ENCODE measurements around the gene SMC1B. TPM values are rescaled to one million over a fixed set of nuclear protein-coding genes. Genes with fewer than 3 reads are reported as not detected.

Gene SMC1B
- total and polyA plus RNA-seq, 4 donors = 0.08 to 0.14 (median 0.11) TPM; not detected in 1

GRCh38 chr22:45340323-45340722 lies 73.1 kb downstream of the SMC1B start:
- Histone ChIP-seq H3K27me3 (ENCODE audit: control insufficient read depth, insufficient read depth, low read length) (no peaks in the 10 kb centered on the region), H3K4me1 (ENCODE audit: control insufficient read depth, insufficient read depth, low read length) (peaks cover 21% of the 10 kb centered on the region), H3K36me3 (ENCODE audit: control insufficient read depth, insufficient read depth, low read length) (peaks cover 38% of the 10 kb centered on the region), H3K4me3 (ENCODE audit: low read depth, low read length) (no peak overlapping the region), H3K27ac (ENCODE audit: low read depth, low read length) (no peak overlapping the region), H3K9me3 (ENCODE audit: control insufficient read depth, insufficient read depth, low read length) (no peaks in the 10 kb centered on the region)
- no peak for DNase-seq (ENCODE audit: low read depth in 4 of 6, low spot score in 6 of 6)
- WGBS (ENCODE audit: insufficient coverage) = 86% methylated on average over 8 of the region's 8 CpGs

- DNase-seq (ENCODE audit: low read depth in 4 of 6, low spot score in 6 of 6) = peak in 1 of 6 donors; percentile 41
Observed at GRCh38 chr22:45338795-45339194, 74.6 kb downstream of the SMC1B start.

GRCh38 chr22:45337536-45337935 lies 75.9 kb downstream of the SMC1B start:
- Histone ChIP-seq H3K27ac (ENCODE audit: low read depth, low read length) (no peak overlapping the region), H3K27me3 (ENCODE audit: control insufficient read depth, insufficient read depth, low read length) (no peaks in the 10 kb centered on the region), H3K9me3 (ENCODE audit: control insufficient read depth, insufficient read depth, low read length) (no peaks in the 10 kb centered on the region), H3K4me3 (ENCODE audit: low read depth, low read length) (no peak overlapping the region), H3K4me1 (ENCODE audit: control insufficient read depth, insufficient read depth, low read length) (peaks cover 30% of the 10 kb centered on the region), H3K36me3 (ENCODE audit: control insufficient read depth, insufficient read depth, low read length) (peaks cover 43% of the 10 kb centered on the region)
- 94% methylated on average over 8 of the region's 9 CpGs for WGBS (ENCODE audit: insufficient coverage)
- no peak for DNase-seq (ENCODE audit: low read depth in 4 of 6, low spot score in 6 of 6)

More at GRCh38 chr22:45338795-45339194, 74.6 kb downstream of the SMC1B start:
- WGBS (ENCODE audit: insufficient coverage) = 62% methylated on average over 5 of the region's 7 CpGs
- Histone ChIP-seq H3K27ac (ENCODE audit: low read depth, low read length) (no peak overlapping the region), H3K36me3 (ENCODE audit: control insufficient read depth, insufficient read depth, low read length) (peaks cover 46% of the 10 kb centered on the region), H3K4me1 (ENCODE audit: control insufficient read depth, insufficient read depth, low read length) (peaks cover 30% of the 10 kb centered on the region), H3K9me3 (ENCODE audit: control insufficient read depth, insufficient read depth, low read length) (no peaks in the 10 kb centered on the region), H3K4me3 (ENCODE audit: low read depth, low read length) (no peak overlapping the region), H3K27me3 (ENCODE audit: control insufficient read depth, insufficient read depth, low read length) (no peaks in the 10 kb centered on the region)

GRCh38 chr22:45336971-45337431 lies 76.4 kb downstream of the SMC1B start:
- peaks cover 46% of the 10 kb centered on the region for H3K36me3 ChIP-seq (ENCODE audit: control insufficient read depth, insufficient read depth, low read length)
- H3K27ac ChIP-seq (ENCODE audit: low read depth, low read length) = no peak overlapping the region
- H3K4me3 ChIP-seq (ENCODE audit: low read depth, low read length) = no peak overlapping the region
- 11% methylated on average over 6 of the region's 18 CpGs for WGBS (ENCODE audit: insufficient coverage)
- no peaks in the 10 kb centered on the region for H3K27me3 ChIP-seq (ENCODE audit: control insufficient read depth, insufficient read depth, low read length)
- peaks cover 30% of the 10 kb centered on the region for H3K4me1 ChIP-seq (ENCODE audit: control insufficient read depth, insufficient read depth, low read length)
- H3K9me3 ChIP-seq (ENCODE audit: control insufficient read depth, insufficient read depth, low read length) = no peaks in the 10 kb centered on the region
- DNase-seq (ENCODE audit: low read depth in 4 of 6, low spot score in 6 of 6) = peak in 3 of 6 donors; percentile 36 to 88 (median 79)

GRCh38 chr22:45335854-45336522 lies 77.4 kb downstream of the SMC1B start:
- H3K9me3 ChIP-seq (ENCODE audit: control insufficient read depth, insufficient read depth, low read length) = no peaks in the 10 kb centered on the region
- H3K4me1 ChIP-seq (ENCODE audit: control insufficient read depth, insufficient read depth, low read length) = peaks cover 30% of the 10 kb centered on the region
- H3K36me3 ChIP-seq (ENCODE audit: control insufficient read depth, insufficient read depth, low read length) = peaks cover 50% of the 10 kb centered on the region
- H3K4me3 ChIP-seq (ENCODE audit: low read depth, low read length) = no peak overlapping the region
- no peak for DNase-seq (ENCODE audit: low read depth in 4 of 6, low spot score in 6 of 6)
- no peaks in the 10 kb centered on the region for H3K27me3 ChIP-seq (ENCODE audit: control insufficient read depth, insufficient read depth, low read length)
- 88% methylated on average over 25 of the region's 29 CpGs for WGBS (ENCODE audit: insufficient coverage)
- H3K27ac ChIP-seq (ENCODE audit: low read depth, low read length) = no peak overlapping the region

GRCh38 chr22:45335021-45335818 lies 78.2 kb downstream of the SMC1B start:
- Histone ChIP-seq H3K27ac (ENCODE audit: low read depth, low read length) (no peak overlapping the region), H3K36me3 (ENCODE audit: control insufficient read depth, insufficient read depth, low read length) (peaks cover 49% of the 10 kb centered on the region), H3K9me3 (ENCODE audit: control insufficient read depth, insufficient read depth, low read length) (no peaks in the 10 kb centered on the region), H3K4me1 (ENCODE audit: control insufficient read depth, insufficient read depth, low read length) (peaks cover 30% of the 10 kb centered on the region), H3K27me3 (ENCODE audit: control insufficient read depth, insufficient read depth, low read length) (no peaks in the 10 kb centered on the region), H3K4me3 (ENCODE audit: low read depth, low read length) (no peak overlapping the region)
- WGBS (ENCODE audit: insufficient coverage) = 49% methylated on average over 26 of the region's 26 CpGs
- peak in 2 of 6 donors; percentile 61 to 74 for DNase-seq (ENCODE audit: low read depth in 4 of 6, low spot score in 6 of 6)

- Histone ChIP-seq H3K9me3 (ENCODE audit: control insufficient read depth, insufficient read depth, low read length) (no peaks in the 10 kb centered on the region), H3K4me1 (ENCODE audit: control insufficient read depth, insufficient read depth, low read length) (peaks cover 32% of the 10 kb centered on the region), H3K27me3 (ENCODE audit: control insufficient read depth, insufficient read depth, low read length) (no peaks in the 10 kb centered on the region), H3K4me3 (ENCODE audit: low read depth, low read length) (no peak overlapping the region), H3K27ac (ENCODE audit: low read depth, low read length) (no peak overlapping the region), H3K36me3 (ENCODE audit: control insufficient read depth, insufficient read depth, low read length) (peaks cover 47% of the 10 kb centered on the region)
- DNase-seq (ENCODE audit: low read depth in 4 of 6, low spot score in 6 of 6) = peak in 2 of 6 donors; percentile 58 to 84
- WGBS (ENCODE audit: insufficient coverage) = 63% methylated on average over 9 of the region's 9 CpGs
Observed at GRCh38 chr22:45334528-45334927, 78.9 kb downstream of the SMC1B start.

- Histone ChIP-seq H3K4me3 (ENCODE audit: low read depth, low read length) (no peak overlapping the region), H3K36me3 (ENCODE audit: control insufficient read depth, insufficient read depth, low read length) (peaks cover 49% of the 10 kb centered on the region), H3K4me1 (ENCODE audit: control insufficient read depth, insufficient read depth, low read length) (peaks cover 34% of the 10 kb centered on the region), H3K9me3 (ENCODE audit: control insufficient read depth, insufficient read depth, low read length) (no peaks in the 10 kb centered on the region), H3K27ac (ENCODE audit: low read depth, low read length) (no peak overlapping the region), H3K27me3 (ENCODE audit: control insufficient read depth, insufficient read depth, low read length) (no peaks in the 10 kb centered on the region)
- WGBS (ENCODE audit: insufficient coverage) = 94% methylated on average over 3 of the region's 5 CpGs
- DNase-seq (ENCODE audit: low read depth in 4 of 6, low spot score in 6 of 6) = no peak
Observed at GRCh38 chr22:45334068-45334467, 79.3 kb downstream of the SMC1B start.

- 97% methylated on average over 7 of the region's 7 CpGs for WGBS (ENCODE audit: insufficient coverage)
- H3K27ac ChIP-seq (ENCODE audit: low read depth, low read length) = no peak overlapping the region
- DNase-seq (ENCODE audit: low read depth in 4 of 6, low spot score in 6 of 6) = no peak
- H3K27me3 ChIP-seq (ENCODE audit: control insufficient read depth, insufficient read depth, low read length) = no peaks in the 10 kb centered on the region
- peaks cover 54% of the 10 kb centered on the region for H3K36me3 ChIP-seq (ENCODE audit: control insufficient read depth, insufficient read depth, low read length)
- no peaks in the 10 kb centered on the region for H3K9me3 ChIP-seq (ENCODE audit: control insufficient read depth, insufficient read depth, low read length)
- no peak overlapping the region for H3K4me3 ChIP-seq (ENCODE audit: low read depth, low read length)
- H3K4me1 ChIP-seq (ENCODE audit: control insufficient read depth, insufficient read depth, low read length) = peaks cover 28% of the 10 kb centered on the region
Observed at GRCh38 chr22:45332001-45332400, 81.4 kb downstream of the SMC1B start.
